Caco-2 (cell line): ENCODE data around the gene TMEM141. TPM values are rescaled to one million over a fixed set of nuclear protein-coding genes. Genes with fewer than 3 reads are reported as not detected.
"Not testable (repeated sequence)": the region's sequence is repeated elsewhere in the genome, so short reads cannot be mapped to it uniquely, and the experiment has no call there.

Experiments
- BruUV-seq: library from RNA; stranded (reverse); fragments of 400-500 nt; replicated peaks from 2 replicates; lab custom pipeline; 2021; lab: Mats Ljungman, UMichigan
- CTCF ChIA-PET: fragments of 300-600 bp; sonication (Branson Sonifier 250); formaldehyde crosslinking; loops from one replicate; lab custom pipeline; 2022; ENCODE audit warnings: antibody characterized with exemption; lab: Charles Lee
- POLR2A ChIA-PET: fragments of 300-600 bp; sonication (Branson Sonifier 250); formaldehyde crosslinking; loops from one replicate; lab custom pipeline; 2022; ENCODE audit warnings: antibody characterized with exemption; lab: Charles Lee
- DNase-seq, 2 experiments: peaks; one replicate each; pipeline versions ENCODE4 v3.0.0 to v3.0.0-alpha.2; 2020 to 2022
- H3K27me3 ChIP-seq: replicated peaks from 2 replicates; pipeline ENCODE4 v1.6.0; 2011; ENCODE audit warnings: low read length; ENCODE audit not compliant: control insufficient read depth, insufficient read depth
- H3K36me3 ChIP-seq: 2 replicates; pipeline ENCODE4 v1.5.1; 2011; ENCODE audit warnings: low read length; ENCODE audit not compliant: control insufficient read depth, insufficient read depth
- H3K4me1 ChIP-seq: fragments of 250-450 bp; sonication (Bioruptor Pico); 2 replicates; pipeline ENCODE4 v1.5.1; 2020; ENCODE audit warnings: mild to moderate bottlenecking
- H3K4me3 ChIP-seq: 2 replicates; pipeline ENCODE4 v1.5.1; 2011; ENCODE audit warnings: low read depth, mild to moderate bottlenecking, control low read depth, low read length
- H3K9me3 ChIP-seq: fragments of 250-450 bp; sonication (Bioruptor Pico); 2 replicates; pipeline ENCODE4 v1.5.1; 2020; ENCODE audit warnings: mild to moderate bottlenecking, moderate library complexity
- H3K27ac Mint-ChIP-seq: one replicate; pipeline ENCODE4 v1.8.0; 2022; ENCODE audit warnings: mixed read lengths; ENCODE audit not compliant: unreplicated experiment
- H3K27me3 Mint-ChIP-seq: one replicate; pipeline ENCODE4 v1.8.0; 2022; ENCODE audit warnings: mixed read lengths; ENCODE audit not compliant: insufficient read depth, unreplicated experiment
- H3K36me3 Mint-ChIP-seq: one replicate; pipeline ENCODE4 v1.8.0; 2022; ENCODE audit warnings: mild to moderate bottlenecking, mixed read lengths; ENCODE audit not compliant: insufficient read depth, unreplicated experiment
- H3K4me1 Mint-ChIP-seq: one replicate; pipeline ENCODE4 v1.8.0; 2022; ENCODE audit warnings: low read depth, mixed read lengths; ENCODE audit not compliant: unreplicated experiment
- H3K4me3 Mint-ChIP-seq: one replicate; pipeline ENCODE4 v1.8.0; 2022; ENCODE audit warnings: mild to moderate bottlenecking, moderate library complexity, mixed read lengths; ENCODE audit not compliant: unreplicated experiment
- H3K9me3 Mint-ChIP-seq: one replicate; pipeline ENCODE4 v1.8.0; 2022; ENCODE audit warnings: mixed read lengths; ENCODE audit not compliant: unreplicated experiment
- intact Hi-C: fragments of 100-400 bp; cut with micrococcal nuclease; formaldehyde crosslinking; loops from one replicate; pipeline ENCODE4 v1.10.0; 2022; ENCODE audit not compliant: unreplicated experiment
- microRNA-seq: library from miRNA; unstranded; fragments of <30 nt; microRNA quantifications from one replicate; pipeline ENCODE4 v1.2.0, GENCODE V29; 2022
- total RNA-seq: library from RNA; stranded (reverse); gene quantifications from 2 replicates; pipeline ENCODE4 v1.2.3, GENCODE V29; 2022
- TF ChIP-seq, protein P1 (sequence below), 2 experiments: fragments of 200-600 bp in 1 of 2; IDR thresholded peaks; 1 replicate in 1 of 2; 2 replicates in 1 of 2; pipeline versions ENCODE4 v1.5.1 to v1.8.0; 2011 to 2022; ENCODE audit warnings: antibody characterized with exemption in 1 of 2, control low read depth in 1 of 2, inconsistent platforms in 1 of 2, low read depth in 1 of 2, low read length in 1 of 2, mild to moderate bottlenecking in 1 of 2, moderate library complexity in 1 of 2; ENCODE audit not compliant: insufficient read depth in 1 of 2, severe bottlenecking in 1 of 2, unreplicated experiment in 1 of 2

Gene TMEM141
- total RNA-seq, 1 experiment from 2014 or later: 107 TPM

GRCh38 chr9:136842380-136842948 is 51.3 kb downstream of the TMEM141 start, which contains the start of gene AJM1:
AJM1 (plus strand) TSS chr9:136842478; CDS start chr9:136844415, 1,937 bp downstream.
- H3K4me1 Mint-ChIP-seq, H3K9me3 ChIP-seq, H3K27me3 Mint-ChIP-seq, H3K36me3 ChIP-seq, H3K9me3 Mint-ChIP-seq, H3K27me3 ChIP-seq, BruUV-seq: not testable (repeated sequence)
- Histone ChIP-seq H3K4me3 (peak within 1 kb of the TSS; percentile 31), H3K4me1 (peaks cover 25% of the 10 kb centered on the region)
- ChIA-PET POLR2A (interaction anchor here (0.6 kb wide), 1 partner anchor 130 kb away, joined by 16 read pairs; the partner anchor contains the start of gene DIPK1B), CTCF (interaction anchor here (0.6 to 1.6 kb wide), 19 partner anchors 13 to 244 kb away, joined by 3 to 15 read pairs (median 4); partner anchors contain the start of genes EDF1, RABL6 and SAPCD2)
- peaks cover 76% of the 10 kb centered on the region for H3K36me3 Mint-ChIP-seq
- intact Hi-C loops: loop anchor here (2.0 to 10.0 kb wide), 3 partner anchors 56 to 192 kb away; partner anchors contain the start of genes C8G and FBXW5
- TF ChIP-seq, protein P1, sequence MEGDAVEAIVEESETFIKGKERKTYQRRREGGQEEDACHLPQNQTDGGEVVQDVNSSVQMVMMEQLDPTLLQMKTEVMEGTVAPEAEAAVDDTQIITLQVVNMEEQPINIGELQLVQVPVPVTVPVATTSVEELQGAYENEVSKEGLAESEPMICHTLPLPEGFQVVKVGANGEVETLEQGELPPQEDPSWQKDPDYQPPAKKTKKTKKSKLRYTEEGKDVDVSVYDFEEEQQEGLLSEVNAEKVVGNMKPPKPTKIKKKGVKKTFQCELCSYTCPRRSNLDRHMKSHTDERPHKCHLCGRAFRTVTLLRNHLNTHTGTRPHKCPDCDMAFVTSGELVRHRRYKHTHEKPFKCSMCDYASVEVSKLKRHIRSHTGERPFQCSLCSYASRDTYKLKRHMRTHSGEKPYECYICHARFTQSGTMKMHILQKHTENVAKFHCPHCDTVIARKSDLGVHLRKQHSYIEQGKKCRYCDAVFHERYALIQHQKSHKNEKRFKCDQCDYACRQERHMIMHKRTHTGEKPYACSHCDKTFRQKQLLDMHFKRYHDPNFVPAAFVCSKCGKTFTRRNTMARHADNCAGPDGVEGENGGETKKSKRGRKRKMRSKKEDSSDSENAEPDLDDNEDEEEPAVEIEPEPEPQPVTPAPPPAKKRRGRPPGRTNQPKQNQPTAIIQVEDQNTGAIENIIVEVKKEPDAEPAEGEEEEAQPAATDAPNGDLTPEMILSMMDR (IDR thresholded peaks at IDR 0.05; ENCODE audit: insufficient read depth in 1 of 2, low read depth in 1 of 2, low read length in 1 of 2, severe bottlenecking in 1 of 2, unreplicated experiment in 1 of 2): peak; percentile 88 to 92
- H3K4me3 Mint-ChIP-seq: peak within 1 kb of the TSS; percentile 70
- peak; percentile 81 to 89 for DNase-seq
- peak within 1 kb of the TSS; percentile 50 for H3K27ac Mint-ChIP-seq

Small RNA genes lying within 50 kb of the gene (microRNA-seq; reads per million reads assigned to microRNA genes)
- gene MIR4292 (not detected), gene MIR6722 (not detected)

Other genes with a start within 250 kb of the TMEM141 start
- 5.5 and 6.3 TPM in 2 replicates for gene NOTCH1, start 245.3 kb upstream of the TMEM141 start, total RNA-seq
- gene EGFL7, start 128.4 kb upstream of the TMEM141 start, total RNA-seq: 30.2 and 30.4 TPM in 2 replicates
- 68.7 and 77.1 TPM in 2 replicates for gene AGPAT2, start 103.9 kb upstream of the TMEM141 start, total RNA-seq
- gene DIPK1B, start 78.8 kb upstream of the TMEM141 start, total RNA-seq: 40.4 and 40.6 TPM in 2 replicates
- not detected in 2 replicates for gene LCN10, start 48.4 kb upstream of the TMEM141 start, total RNA-seq
- gene LCN6, start 42.8 kb upstream of the TMEM141 start, total RNA-seq: not detected in 2 replicates
- gene LCN8, start 33.1 kb upstream of the TMEM141 start, total RNA-seq: not detected in 2 replicates
- not detected in 2 replicates for gene LCN15, start 26.8 kb upstream of the TMEM141 start, total RNA-seq
- gene CCDC183, start 5.0 kb downstream of the TMEM141 start, total RNA-seq: 4.2 and 5.8 TPM in 2 replicates
- 134 and 138 TPM in 2 replicates for gene RABL6, start 16.6 kb downstream of the TMEM141 start, total RNA-seq
- gene AJM1, start 51.1 kb downstream of the TMEM141 start, total RNA-seq: 3.6 and 4.2 TPM in 2 replicates
- 103 and 105 TPM in 2 replicates for gene PHPT1, start 58.1 kb downstream of the TMEM141 start, total RNA-seq
- gene MAMDC4, start 61.0 kb downstream of the TMEM141 start, total RNA-seq: 8.8 and 10.8 TPM in 2 replicates
- 429 and 476 TPM in 2 replicates for gene EDF1, start 75.0 kb downstream of the TMEM141 start, total RNA-seq
- 41.7 and 50.0 TPM in 2 replicates for gene TRAF2, start 95.2 kb downstream of the TMEM141 start, total RNA-seq
- 66.8 and 76.1 TPM in 2 replicates for gene FBXW5, start 153.4 kb downstream of the TMEM141 start, total RNA-seq
- 0.77 and 1.3 TPM in 2 replicates for gene C8G, start 153.9 kb downstream of the TMEM141 start, total RNA-seq
- 20.0 and 23.2 TPM in 2 replicates for gene LCN12, start 160.9 kb downstream of the TMEM141 start, total RNA-seq
- not detected in 2 replicates for gene PTGDS, start 186.2 kb downstream of the TMEM141 start, total RNA-seq
- gene LCNL1, start 191.6 kb downstream of the TMEM141 start, total RNA-seq: not detected in 2 replicates
- gene PAXX, start 201.1 kb downstream of the TMEM141 start, total RNA-seq: 66.2 TPM in 2 replicates
- gene CLIC3, start 205.2 kb downstream of the TMEM141 start, total RNA-seq: 4.5 and 4.7 TPM in 2 replicates
- gene ABCA2, start 236.9 kb downstream of the TMEM141 start, total RNA-seq: 22.6 and 27.3 TPM in 2 replicates
- gene FUT7, start 240.7 kb downstream of the TMEM141 start, total RNA-seq: not detected in 2 replicates